Thoracic aorta (tissue), 2 donors: ENCODE measurements around the gene MARVELD1. TPM values are rescaled to one million over a fixed set of nuclear protein-coding genes. Genes with fewer than 3 reads are reported as not detected.

ENCODE experiments used
- ATAC-seq: fragments of 150-250 bp; one replicate; pipeline ENCODE4 v1.8.0; 2017; ENCODE audit warnings: low read depth; ENCODE audit not compliant: insufficient number of reproducible peaks, low FRiP score
- DNase-seq: peaks from one replicate; pipeline ENCODE4 v3.0.0-alpha.2; 2020; ENCODE audit warnings: low spot score
- H3K27ac ChIP-seq, 2 donors: fragments of 200-600 bp; sonication (generic); 1 replicate in 1 of 2; 2 replicates in 1 of 2; pipeline ENCODE4 v1.5.1; 2016; ENCODE audit warnings: mild to moderate bottlenecking in 2 of 2, moderate library complexity in 2 of 2
- H3K27me3 ChIP-seq: fragments of 200-600 bp; sonication (generic); replicated peaks from 2 replicates; pipeline ENCODE4 v1.6.0; 2016; ENCODE audit warnings: mild to moderate bottlenecking; ENCODE audit not compliant: insufficient read depth
- H3K36me3 ChIP-seq: fragments of 200-600 bp; sonication (generic); one replicate; pipeline ENCODE4 v1.5.1; 2016
- H3K4me1 ChIP-seq, 2 donors: fragments of 200-600 bp; sonication (generic); 1 replicate in 1 of 2; 2 replicates in 1 of 2; pipeline versions ENCODE4 v1.5.1 to v1.6.0; 2016; ENCODE audit warnings: low read depth in 2 of 2, mild to moderate bottlenecking in 1 of 2; ENCODE audit not compliant: control insufficient read depth in 1 of 2
- H3K4me3 ChIP-seq: fragments of 200-600 bp; sonication (generic); 2 replicates; pipeline ENCODE4 v1.5.1; 2016; ENCODE audit warnings: mild to moderate bottlenecking
- H3K9me3 ChIP-seq: fragments of 200-600 bp; sonication (generic); 2 replicates; pipeline ENCODE4 v1.5.1; 2016
- CTCF ChIP-seq: fragments of 200-600 bp; sonication (generic); IDR thresholded peaks from one replicate; pipeline ENCODE4 v1.5.1; 2019; ENCODE audit warnings: antibody characterized with exemption
- total RNA-seq, 2 donors: library from RNA; depleted of rRNA; stranded (reverse); fragments of >200 nt; gene quantifications; one replicate each; pipeline versions ENCODE4 v1.1.0 to v1.2.3, GENCODE V29; 2016

MARVELD1 gene
- total RNA-seq, 2 donors from 2014 or later, result 85.0 to 97.9 TPM

GRCh38 chr10:97763411-97763810 is 49.9 kb downstream of the MARVELD1 start:
- H3K9me3 ChIP-seq, result no peaks in the 10 kb centered on the region
- TF ChIP-seq CTCF, result no peak
- H3K27me3 ChIP-seq, result no peaks in the 10 kb centered on the region
- no peak overlapping the region for H3K4me3 ChIP-seq
- H3K36me3 ChIP-seq, result no peaks in the 10 kb centered on the region
- ATAC-seq (no peak), DNase-seq (no peak)
- H3K27ac ChIP-seq, result no peak overlapping the region
- no peaks in the 10 kb centered on the region for H3K4me1 ChIP-seq

- no peaks in the 10 kb centered on the region for H3K36me3 ChIP-seq
- H3K4me3 ChIP-seq, result no peak overlapping the region
- no peak for DNase-seq
- no peak for TF ChIP-seq CTCF
- no peaks in the 10 kb centered on the region for H3K4me1 ChIP-seq
- no peak overlapping the region for H3K27ac ChIP-seq
- no peaks in the 10 kb centered on the region for H3K9me3 ChIP-seq
- ATAC-seq, result no peak
- no peaks in the 10 kb centered on the region for H3K27me3 ChIP-seq
Observed at GRCh38 chr10:97763947-97764346, 50.4 kb downstream of the MARVELD1 start.

GRCh38 chr10:97764519-97764931 is 51.0 kb downstream of the MARVELD1 start:
- Histone ChIP-seq H3K4me3 (no peak overlapping the region), H3K36me3 (no peaks in the 10 kb centered on the region), H3K27ac (no peak overlapping the region), H3K27me3 (no peaks in the 10 kb centered on the region), H3K9me3 (no peaks in the 10 kb centered on the region), H3K4me1 (no peaks in the 10 kb centered on the region)
- TF ChIP-seq CTCF, result no peak
- ATAC-seq (no peak), DNase-seq (no peak)

GRCh38 chr10:97765201-97765600 is 51.7 kb downstream of the MARVELD1 start:
- no peaks in the 10 kb centered on the region for H3K4me1 ChIP-seq
- no peak overlapping the region for H3K27ac ChIP-seq
- DNase-seq, result no peak
- H3K27me3 ChIP-seq, result no peaks in the 10 kb centered on the region
- no peaks in the 10 kb centered on the region for H3K9me3 ChIP-seq
- H3K36me3 ChIP-seq, result no peaks in the 10 kb centered on the region
- ATAC-seq, result no peak
- no peak for TF ChIP-seq CTCF
- H3K4me3 ChIP-seq, result no peak overlapping the region

GRCh38 chr10:97766106-97766810 is 52.7 kb downstream of the MARVELD1 start:
- H3K27me3 ChIP-seq, result no peaks in the 10 kb centered on the region
- no peak overlapping the region for H3K4me3 ChIP-seq
- DNase-seq, result no peak
- H3K36me3 ChIP-seq, result no peaks in the 10 kb centered on the region
- no peaks in the 10 kb centered on the region for H3K9me3 ChIP-seq
- TF ChIP-seq CTCF, result no peak
- ATAC-seq, result no peak
- no peak overlapping the region for H3K27ac ChIP-seq
- H3K4me1 ChIP-seq, result peaks cover 0 to 6% of the 10 kb centered on the region in 2 donors
